Left ventricle myocardium inferior (tissue), 1 donor: Measurements from ENCODE around the gene IDH3G. TPM values are rescaled to one million over a fixed set of nuclear protein-coding genes. Genes with fewer than 3 reads are reported as not detected.
"Not testable (repeated sequence)": the region's sequence is repeated elsewhere in the genome, so short reads cannot be mapped to it uniquely, and the experiment has no call there.

Experiments
- DNase-seq: peaks from one replicate; pipeline ENCODE4 v3.0.0-alpha.2; 2020
- H3K27ac ChIP-seq: fragments of 200-600 bp; replicated peaks from 2 replicates; pipeline ENCODE4 v1.8.0; 2021
- H3K27me3 ChIP-seq: fragments of 200-600 bp; 2 replicates; pipeline ENCODE4 v1.8.0; 2021; ENCODE audit warnings: low read depth
- H3K36me3 ChIP-seq: fragments of 200-600 bp; 2 replicates; pipeline ENCODE4 v1.8.0; 2021
- H3K4me1 ChIP-seq: fragments of 200-600 bp; 2 replicates; pipeline ENCODE4 v1.8.0; 2021
- H3K4me3 ChIP-seq: fragments of 200-600 bp; 2 replicates; pipeline ENCODE4 v1.8.0; 2021; ENCODE audit warnings: mild to moderate bottlenecking, moderate library complexity
- H3K9me3 ChIP-seq: fragments of 200-600 bp; replicated peaks from 2 replicates; pipeline ENCODE4 v1.8.0; 2021
- CTCF ChIP-seq: fragments of 200-600 bp; IDR thresholded peaks from 2 replicates; pipeline ENCODE4 v1.8.0; 2021; ENCODE audit warnings: antibody characterized with exemption, mild to moderate bottlenecking, borderline replicate concordance
- intact Hi-C: fragments of 100-400 bp; cut with micrococcal nuclease; formaldehyde crosslinking; loops from one replicate; pipeline ENCODE4 v1.11.0; 2022
- total RNA-seq: library from RNA; stranded (reverse); fragmentation: NEBNext Ultra II Directional; extraction: Animal tissue kit (Norgen Biotek cat#: 25700); gene quantifications from one replicate; pipeline ENCODE4 v1.2.1, GENCODE V29; 2021
- donor health status: DM: no; HTN: yes; CAD: no; lungs with severe emphysema.

IDH3G gene
- total RNA-seq, 1 donor from 2014 or later = 72.5 TPM

- Histone ChIP-seq H3K9me3 (no peaks in the 10 kb centered on the region), H3K27ac (peak overlapping the region; percentile 61), H3K27me3 (no peaks in the 10 kb centered on the region), H3K4me1 (peaks cover 10% of the 10 kb centered on the region), H3K36me3 (no peaks in the 10 kb centered on the region), H3K4me3 (peak overlapping the region; percentile 64)
- no peak for TF ChIP-seq CTCF
- no peak for DNase-seq
- intact Hi-C loops = no loop called here
Observed at GRCh38 chrX:153819384-153820040, 25.3 kb upstream of the IDH3G start.

- H3K27ac ChIP-seq = peak overlapping the region; percentile 61
- peak overlapping the region; percentile 64 for H3K4me3 ChIP-seq
- no peaks in the 10 kb centered on the region for H3K27me3 ChIP-seq
- H3K4me1 ChIP-seq = peaks cover 10% of the 10 kb centered on the region
- intact Hi-C loops = no loop called here
- peak; percentile 41 for DNase-seq
- H3K36me3 ChIP-seq = no peaks in the 10 kb centered on the region
- no peaks in the 10 kb centered on the region for H3K9me3 ChIP-seq
- TF ChIP-seq CTCF = no peak
Observed at GRCh38 chrX:153818571-153819383, 24.6 kb upstream of the IDH3G start.

GRCh38 chrX:153818064-153818463 lies 23.9 kb upstream of the IDH3G start:
- intact Hi-C loops, H3K4me3 ChIP-seq, H3K9me3 ChIP-seq, H3K4me1 ChIP-seq, H3K27me3 ChIP-seq, H3K27ac ChIP-seq, H3K36me3 ChIP-seq, DNase-seq: not testable (repeated sequence)

- no peak for TF ChIP-seq CTCF
- Histone ChIP-seq H3K4me1 (peaks cover 10% of the 10 kb centered on the region), H3K9me3 (no peaks in the 10 kb centered on the region), H3K4me3 (no peak overlapping the region), H3K36me3 (no peaks in the 10 kb centered on the region), H3K27me3 (no peaks in the 10 kb centered on the region), H3K27ac (no peak overlapping the region)
- no peak for DNase-seq
- intact Hi-C loops = no loop called here
Observed at GRCh38 chrX:153816831-153817690, 22.9 kb upstream of the IDH3G start.

GRCh38 chrX:153814591-153815315 lies 20.6 kb upstream of the IDH3G start:
- no peak for DNase-seq
- intact Hi-C loops = no loop called here
- TF ChIP-seq CTCF = no peak
- Histone ChIP-seq H3K36me3 (no peaks in the 10 kb centered on the region), H3K4me3 (no peak overlapping the region), H3K9me3 (no peaks in the 10 kb centered on the region), H3K27me3 (no peaks in the 10 kb centered on the region), H3K27ac (no peak overlapping the region), H3K4me1 (peaks cover 10% of the 10 kb centered on the region)
